Left lung (tissue), 10 donors: ENCODE data around the gene HEXIM2. TPM values are rescaled to one million over a fixed set of nuclear protein-coding genes. Genes with fewer than 3 reads are reported as not detected.

Experiments
- ATAC-seq: fragments of 200-7000 bp; cut with Tn5 transposase; one replicate; pipeline ENCODE4 v1.9.1; 2020; ENCODE audit warnings: moderate library complexity
- DNase-seq, 4 donors: peaks; one replicate each; pipeline ENCODE4 v3.0.0-alpha.2; 2013 to 2020
- H3K27ac ChIP-seq, 2 donors: fragments of 200-600 bp; sonication (generic) in 1 of 2; one replicate each; pipeline versions ENCODE4 v1.5.0 to v1.8.0; 2020 to 2021
- H3K27me3 ChIP-seq, 2 donors: fragments of 200-600 bp; sonication (generic) in 1 of 2; one replicate each; pipeline versions ENCODE4 v1.5.0 to v1.8.0; 2020 to 2021
- H3K36me3 ChIP-seq, 2 donors: fragments of 200-600 bp; sonication (generic) in 1 of 2; one replicate each; pipeline versions ENCODE4 v1.5.0 to v1.8.0; 2020 to 2021
- H3K4me1 ChIP-seq, 2 donors: fragments of 200-600 bp; one replicate each; pipeline ENCODE4 v1.8.0; 2021
- H3K4me3 ChIP-seq, 2 donors: fragments of 200-600 bp; sonication (generic) in 1 of 2; one replicate each; pipeline versions ENCODE4 v1.5.0 to v1.8.0; 2020 to 2021; ENCODE audit warnings: mild to moderate bottlenecking in 1 of 2
- H3K9me3 ChIP-seq, 2 donors: fragments of 200-600 bp; sonication (generic) in 1 of 2; one replicate each; pipeline versions ENCODE4 v1.5.0 to v1.8.0; 2020 to 2021
- CTCF ChIP-seq, 2 donors: fragments of 200-600 bp; sonication (generic) in 1 of 2; IDR thresholded peaks; one replicate each; pipeline versions ENCODE4 v1.5.0 to v1.8.0; 2021; ENCODE audit warnings: antibody characterized with exemption in 2 of 2
- intact Hi-C, 2 donors: fragments of 100-400 bp; cut with DNase I; formaldehyde crosslinking; loops; one replicate each; pipeline versions ENCODE4 v1.11.2 to v1.14.2; 2022
- polyA plus RNA-seq, 6 donors: library from polyadenylated mRNA; unstranded; fragments of 120-200 nt; gene quantifications; one replicate each; pipeline ENCODE4 v1.2.1, GENCODE V29; 2013; ENCODE audit not compliant: insufficient read length in 6 of 6
- total RNA-seq, 2 donors: library from RNA; stranded (reverse); fragmentation: NEBNext Ultra II Directional; extraction: Animal tissue kit (Norgen Biotek cat#: 25700); gene quantifications; one replicate each; pipeline ENCODE4 v1.2.1, GENCODE V29; 2021
- donor health status: DM: no; HTN: yes; CAD: no.
- donor health status: DM: no; HTN: no; CAD: no.

The HEXIM2 gene
- total and polyA plus RNA-seq, 8 donors = 5.4 to 10.9 (median 8.7) TPM

GRCh38 chr17:45128331-45128730 lies 33.3 kb upstream of the HEXIM2 start:
- Histone ChIP-seq H3K4me1 (peaks cover 31 to 66% of the 10 kb centered on the region in 2 donors), H3K4me3 (no peak overlapping the region), H3K27me3 (no peaks in the 10 kb centered on the region), H3K36me3 (no peaks in the 10 kb centered on the region), H3K9me3 (no peaks in the 10 kb centered on the region), H3K27ac (peak overlapping the region; percentile 65 to 73)
- DNase-seq (peak in 1 of 4 donors; percentile 44), ATAC-seq (no peak)
- no peak for TF ChIP-seq CTCF (IDR thresholded peaks at IDR 0.05)
- intact Hi-C loops = loop anchor here in 1 of 2 donors (10.0 kb wide), 1 partner anchor 214 kb away; the partner anchor contains the start of gene GFAP

GRCh38 chr17:45128989-45129388 lies 32.7 kb upstream of the HEXIM2 start:
- no peaks in the 10 kb centered on the region for H3K36me3 ChIP-seq
- H3K4me3 ChIP-seq = no peak overlapping the region
- no peaks in the 10 kb centered on the region for H3K27me3 ChIP-seq
- ATAC-seq (no peak), DNase-seq (no peak)
- peaks cover 29 to 60% of the 10 kb centered on the region in 2 donors for H3K4me1 ChIP-seq
- peak overlapping the region; percentile 65 to 73 for H3K27ac ChIP-seq
- intact Hi-C loops = loop anchor here in 1 of 2 donors (10.0 kb wide), 1 partner anchor 214 kb away; the partner anchor contains the start of gene GFAP
- H3K9me3 ChIP-seq = no peaks in the 10 kb centered on the region
- no peak for TF ChIP-seq CTCF (IDR thresholded peaks at IDR 0.05)

GRCh38 chr17:45129426-45129939 lies 32.2 kb upstream of the HEXIM2 start:
- H3K4me3 ChIP-seq = no peak overlapping the region
- peak overlapping the region in 1 of 2 donors; percentile 73 for H3K27ac ChIP-seq
- H3K9me3 ChIP-seq = no peaks in the 10 kb centered on the region
- TF ChIP-seq CTCF (IDR thresholded peaks at IDR 0.05) = no peak
- intact Hi-C loops = loop anchor here in 1 of 2 donors (10.0 kb wide), 1 partner anchor 215 kb away; the partner anchor contains the start of gene GFAP
- ATAC-seq = no peak
- H3K27me3 ChIP-seq = no peaks in the 10 kb centered on the region
- H3K4me1 ChIP-seq = peaks cover 24 to 55% of the 10 kb centered on the region in 2 donors
- peak in 1 of 4 donors; percentile 61 for DNase-seq
- no peaks in the 10 kb centered on the region for H3K36me3 ChIP-seq

- Histone ChIP-seq H3K27me3 (no peaks in the 10 kb centered on the region), H3K4me1 (peaks cover 22 to 54% of the 10 kb centered on the region in 2 donors), H3K36me3 (no peaks in the 10 kb centered on the region), H3K27ac (peak overlapping the region in 1 of 2 donors; percentile 18), H3K9me3 (no peaks in the 10 kb centered on the region), H3K4me3 (no peak overlapping the region)
- no peak for ATAC-seq
- peak in 1 of 4 donors; percentile 51 for DNase-seq
- intact Hi-C loops = loop anchor here (10.0 kb wide), 2 partner anchors 65 to 215 kb away; partner anchors contain the start of gene GFAP (in 1 of the 2)
- TF ChIP-seq CTCF (IDR thresholded peaks at IDR 0.05) = no peak
These were observed 31.6 kb upstream of the HEXIM2 start for GRCh38 chr17:45129940-45130680.
